ENCODE results near the gene MMP15.

Gene MMP15

GRCh38 chr16:58038219-58038641 lies 12.7 kb downstream of the MMP15 start:
- no peaks in the 10 kb centered on the region for H3K27me3 ChIP-seq (replicated peaks)
- H3K36me3 ChIP-seq (replicated peaks), result no peaks in the 10 kb centered on the region
- no peak for TF ChIP-seq CTCF (IDR thresholded peaks at IDR 0.05; ENCODE audit: low read depth, low read length, missing control alignments)
- no peak overlapping the region for H3K4me3 ChIP-seq (ENCODE audit: low read depth, low read length)
- in situ Hi-C loops (cut with HindIII; ENCODE audit: low pct_ligation_motif_present, low sequenced_read_pairs), result no loop called here
- no peak overlapping the region for H3K27ac ChIP-seq
- no peak for DNase-seq

GRCh38 chr16:58039829-58040495 lies 14.4 kb downstream of the MMP15 start:
- Histone ChIP-seq H3K4me3 (ENCODE audit: low read depth, low read length) (no peak overlapping the region), H3K27me3 (replicated peaks) (no peaks in the 10 kb centered on the region), H3K27ac (no peak overlapping the region), H3K36me3 (replicated peaks) (no peaks in the 10 kb centered on the region)
- DNase-seq, result no peak
- in situ Hi-C loops (cut with HindIII; ENCODE audit: low pct_ligation_motif_present, low sequenced_read_pairs), result no loop called here
- TF ChIP-seq CTCF (IDR thresholded peaks at IDR 0.05; ENCODE audit: low read depth, low read length, missing control alignments), result no peak

GRCh38 chr16:58040496-58040846 lies 14.9 kb downstream of the MMP15 start:
- DNase-seq, result no peak
- no peak for TF ChIP-seq CTCF (IDR thresholded peaks at IDR 0.05; ENCODE audit: low read depth, low read length, missing control alignments)
- Histone ChIP-seq H3K27ac (no peak overlapping the region), H3K36me3 (replicated peaks) (no peaks in the 10 kb centered on the region), H3K4me3 (ENCODE audit: low read depth, low read length) (no peak overlapping the region), H3K27me3 (replicated peaks) (no peaks in the 10 kb centered on the region)
- in situ Hi-C loops (cut with HindIII; ENCODE audit: low pct_ligation_motif_present, low sequenced_read_pairs), result no loop called here

- in situ Hi-C loops (cut with HindIII; ENCODE audit: low pct_ligation_motif_present, low sequenced_read_pairs), result no loop called here
- no peak overlapping the region for H3K4me3 ChIP-seq (ENCODE audit: low read depth, low read length)
Measured at GRCh38 chr16:58040945-58041627, 15.5 kb downstream of the MMP15 start.

GRCh38 chr16:58041628-58041955 lies 16.0 kb downstream of the MMP15 start:
- Histone ChIP-seq H3K4me3 (ENCODE audit: low read depth, low read length) (no peak overlapping the region), H3K27me3 (replicated peaks) (no peaks in the 10 kb centered on the region), H3K27ac (no peak overlapping the region), H3K36me3 (replicated peaks) (no peaks in the 10 kb centered on the region)
- no peak for DNase-seq
- in situ Hi-C loops (cut with HindIII; ENCODE audit: low pct_ligation_motif_present, low sequenced_read_pairs), result no loop called here
- no peak for TF ChIP-seq CTCF (IDR thresholded peaks at IDR 0.05; ENCODE audit: low read depth, low read length, missing control alignments)

More at GRCh38 chr16:58040945-58041627, 15.5 kb downstream of the MMP15 start:
- H3K36me3 ChIP-seq (replicated peaks), result no peaks in the 10 kb centered on the region
- TF ChIP-seq CTCF (IDR thresholded peaks at IDR 0.05; ENCODE audit: low read depth, low read length, missing control alignments), result no peak
- no peaks in the 10 kb centered on the region for H3K27me3 ChIP-seq (replicated peaks)
- no peak overlapping the region for H3K27ac ChIP-seq
- no peak for DNase-seq

All from brain microvascular endothelial cell (primary cell).